ENCODE measurements around the gene NFS1. TPM values are rescaled to one million over a fixed set of nuclear protein-coding genes. Genes with fewer than 3 reads are reported as not detected.
"Not testable (repeated sequence)": the region's sequence is repeated elsewhere in the genome, so short reads cannot be mapped to it uniquely, and the experiment has no call there.

Gene NFS1
- total RNA-seq, 1 experiment from 2014 or later, result 44.6 TPM

DNA sequence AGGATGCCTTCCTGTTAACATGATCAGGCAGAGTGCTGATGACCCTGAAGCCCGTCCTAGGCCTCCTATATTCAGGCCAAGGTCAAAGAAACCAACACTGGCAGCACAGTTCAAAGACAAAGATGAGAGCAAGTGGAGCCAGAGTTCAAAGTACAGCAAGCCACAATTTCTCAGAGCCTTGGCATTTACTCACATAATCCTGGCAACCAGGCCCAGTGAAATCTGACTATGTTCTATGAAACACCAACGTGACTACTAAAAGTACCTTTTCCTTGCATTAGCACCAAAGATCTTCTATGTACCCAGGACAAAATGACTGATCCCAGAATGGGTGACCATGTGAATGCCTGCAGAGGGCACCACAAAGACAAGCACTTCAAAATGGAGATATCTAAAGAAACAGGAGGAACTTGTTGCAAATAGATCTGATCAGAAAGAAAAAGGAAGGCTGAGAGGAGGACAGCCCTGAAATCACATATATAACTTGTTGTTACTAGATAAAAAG, 3.9 kb downstream of the NFS1 start:
- Mint-ChIP-seq H3K4me3 (ENCODE audit: low read depth, unreplicated experiment) (no peak overlapping the region), H3K9me3 (ENCODE audit: low read depth, unreplicated experiment) (no peaks in the 10 kb centered on the region), H3K27ac (ENCODE audit: unreplicated experiment) (no peak overlapping the region), H3K36me3 (ENCODE audit: insufficient read depth, unreplicated experiment) (peaks cover 41% of the 10 kb centered on the region), H3K27me3 (ENCODE audit: unreplicated experiment) (no peaks in the 10 kb centered on the region), H3K4me1 (ENCODE audit: low read depth, unreplicated experiment) (peaks cover 19% of the 10 kb centered on the region)
- DNase-seq, result no peak
- TF ChIP-seq, protein P1, sequence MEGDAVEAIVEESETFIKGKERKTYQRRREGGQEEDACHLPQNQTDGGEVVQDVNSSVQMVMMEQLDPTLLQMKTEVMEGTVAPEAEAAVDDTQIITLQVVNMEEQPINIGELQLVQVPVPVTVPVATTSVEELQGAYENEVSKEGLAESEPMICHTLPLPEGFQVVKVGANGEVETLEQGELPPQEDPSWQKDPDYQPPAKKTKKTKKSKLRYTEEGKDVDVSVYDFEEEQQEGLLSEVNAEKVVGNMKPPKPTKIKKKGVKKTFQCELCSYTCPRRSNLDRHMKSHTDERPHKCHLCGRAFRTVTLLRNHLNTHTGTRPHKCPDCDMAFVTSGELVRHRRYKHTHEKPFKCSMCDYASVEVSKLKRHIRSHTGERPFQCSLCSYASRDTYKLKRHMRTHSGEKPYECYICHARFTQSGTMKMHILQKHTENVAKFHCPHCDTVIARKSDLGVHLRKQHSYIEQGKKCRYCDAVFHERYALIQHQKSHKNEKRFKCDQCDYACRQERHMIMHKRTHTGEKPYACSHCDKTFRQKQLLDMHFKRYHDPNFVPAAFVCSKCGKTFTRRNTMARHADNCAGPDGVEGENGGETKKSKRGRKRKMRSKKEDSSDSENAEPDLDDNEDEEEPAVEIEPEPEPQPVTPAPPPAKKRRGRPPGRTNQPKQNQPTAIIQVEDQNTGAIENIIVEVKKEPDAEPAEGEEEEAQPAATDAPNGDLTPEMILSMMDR (IDR thresholded peaks at IDR 0.05; ENCODE audit: unreplicated experiment), result no peak
- BruUV-seq (replicated peaks), result no TSS peak
- intact Hi-C loops (cut with micrococcal nuclease; ENCODE audit: unreplicated experiment), result loop anchor here (5.0 kb wide), 1 partner anchor 183 kb away; no protein-coding TSS in a partner anchor
- CTCF ChIA-PET, result no interaction called here

DNA sequence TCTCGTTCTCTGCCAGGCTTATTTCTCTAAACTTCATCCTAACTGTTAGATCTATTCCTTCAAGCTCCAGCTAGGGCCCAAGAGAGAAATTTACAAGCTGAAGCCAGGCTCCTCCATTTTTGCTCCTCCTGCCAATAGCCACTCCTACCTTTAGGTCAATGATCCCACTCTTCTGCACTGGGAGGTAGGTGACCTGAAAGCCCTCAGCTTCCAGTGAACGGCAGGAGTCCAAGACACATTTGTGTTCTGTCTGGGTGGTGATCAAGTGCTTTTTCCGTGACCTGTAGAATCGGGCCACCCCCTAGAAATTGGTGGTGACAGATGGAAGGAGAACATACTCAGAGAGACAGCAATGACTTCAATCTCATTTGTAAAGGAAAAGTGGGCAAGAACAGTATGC, 8.9 kb downstream of the NFS1 start:
- no peaks in the 10 kb centered on the region for H3K27me3 Mint-ChIP-seq (ENCODE audit: unreplicated experiment)
- H3K4me1 Mint-ChIP-seq (ENCODE audit: low read depth, unreplicated experiment), result no peaks in the 10 kb centered on the region
- CTCF ChIA-PET, result no interaction called here
- intact Hi-C loops (cut with micrococcal nuclease; ENCODE audit: unreplicated experiment), result no loop called here
- H3K4me3 Mint-ChIP-seq (ENCODE audit: low read depth, unreplicated experiment), result no peak overlapping the region
- DNase-seq, result no peak
- TF ChIP-seq, protein P1 (IDR thresholded peaks at IDR 0.05; ENCODE audit: unreplicated experiment), result no peak
- H3K36me3 Mint-ChIP-seq (ENCODE audit: insufficient read depth, unreplicated experiment), result peaks cover 37% of the 10 kb centered on the region
- no TSS peak for BruUV-seq (replicated peaks)
- peaks cover 6% of the 10 kb centered on the region for H3K9me3 Mint-ChIP-seq (ENCODE audit: low read depth, unreplicated experiment)
- H3K27ac Mint-ChIP-seq (ENCODE audit: unreplicated experiment), result no peak overlapping the region

DNA sequence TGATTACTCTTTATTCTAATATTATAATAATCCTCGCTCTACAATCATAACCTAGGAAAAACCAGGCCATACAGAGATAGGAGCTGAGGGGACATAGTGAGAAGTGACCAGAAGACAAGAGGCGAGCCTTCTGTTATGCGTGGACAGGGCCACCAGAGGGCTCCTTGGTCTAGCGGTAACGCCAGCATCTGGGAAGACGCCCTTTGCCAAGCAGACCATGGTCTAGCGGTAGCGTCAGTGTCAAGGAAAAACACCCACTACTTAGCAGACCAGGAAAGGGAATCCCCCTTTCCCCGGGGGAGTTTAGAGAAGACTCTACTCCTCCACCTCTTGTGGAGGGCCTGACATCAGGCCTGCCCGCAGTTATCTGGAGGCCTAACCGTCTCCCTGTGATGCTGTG, 12.3 kb downstream of the NFS1 start:
- DNase-seq, result peak; percentile 20
- H3K4me1 Mint-ChIP-seq (ENCODE audit: low read depth, unreplicated experiment); intact Hi-C loops (cut with micrococcal nuclease; ENCODE audit: unreplicated experiment); H3K4me3 Mint-ChIP-seq (ENCODE audit: low read depth, unreplicated experiment); H3K9me3 Mint-ChIP-seq (ENCODE audit: low read depth, unreplicated experiment); H3K27me3 Mint-ChIP-seq (ENCODE audit: unreplicated experiment); BruUV-seq (replicated peaks); H3K27ac Mint-ChIP-seq (ENCODE audit: unreplicated experiment): not testable (repeated sequence)
- CTCF ChIA-PET, result interaction anchor here (0.6 to 0.7 kb wide), 2 partner anchors 13 to 144 kb away, joined by 3 read pairs; partner anchors contain the start of genes NFS1 and ROMO1
- peaks cover 26% of the 10 kb centered on the region for H3K36me3 Mint-ChIP-seq (ENCODE audit: insufficient read depth, unreplicated experiment)

DNA sequence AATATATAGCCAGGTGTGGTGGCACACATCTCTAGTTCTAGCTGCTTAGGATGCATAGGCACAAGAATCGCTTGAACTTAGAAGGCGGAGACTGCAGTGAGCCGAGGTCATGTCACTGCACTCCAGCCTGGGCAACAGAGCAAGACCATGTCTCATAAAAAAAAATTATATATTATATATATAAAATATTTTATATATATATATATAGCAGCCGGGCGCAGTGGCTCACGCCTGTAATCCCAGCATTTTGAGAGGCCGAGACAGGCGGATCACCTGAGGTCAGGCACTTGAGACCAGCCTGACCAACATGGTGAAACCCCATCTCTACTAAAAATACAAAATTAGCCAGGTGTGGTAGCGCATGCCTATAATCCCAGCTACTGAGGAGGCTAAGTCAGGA, 13.8 kb downstream of the NFS1 start:
- intact Hi-C loops (cut with micrococcal nuclease; ENCODE audit: unreplicated experiment); CTCF ChIA-PET; H3K9me3 Mint-ChIP-seq (ENCODE audit: low read depth, unreplicated experiment): not testable (repeated sequence)

DNA sequence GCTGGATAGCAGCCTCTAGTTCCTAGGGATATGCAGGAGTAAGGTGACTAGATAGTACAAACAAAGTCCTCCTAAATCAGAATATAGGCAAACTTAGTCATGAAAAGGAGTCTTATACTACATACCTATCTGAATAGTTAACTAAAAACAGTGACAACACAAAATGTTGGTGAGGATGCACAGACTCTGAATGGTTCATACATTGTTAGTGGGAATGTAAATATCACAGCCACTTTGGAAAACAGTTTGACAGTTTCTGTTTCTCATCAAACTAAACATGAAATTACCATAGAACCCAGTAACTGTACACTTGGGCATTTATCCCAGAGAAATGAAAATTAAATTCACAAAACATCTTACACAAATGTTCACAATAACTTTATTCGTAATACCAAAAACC, 17.2 kb downstream of the NFS1 start:
- H3K9me3 Mint-ChIP-seq (ENCODE audit: low read depth, unreplicated experiment), result no peaks in the 10 kb centered on the region
- intact Hi-C loops (cut with micrococcal nuclease; ENCODE audit: unreplicated experiment), result no loop called here
- H3K4me3 Mint-ChIP-seq (ENCODE audit: low read depth, unreplicated experiment), result no peak overlapping the region
- TF ChIP-seq, protein P1 (IDR thresholded peaks at IDR 0.05; ENCODE audit: unreplicated experiment), result no peak
- CTCF ChIA-PET, result no interaction called here
- peaks cover 13% of the 10 kb centered on the region for H3K36me3 Mint-ChIP-seq (ENCODE audit: insufficient read depth, unreplicated experiment)
- DNase-seq, result no peak
- H3K27ac Mint-ChIP-seq (ENCODE audit: unreplicated experiment), result no peak overlapping the region
- H3K27me3 Mint-ChIP-seq (ENCODE audit: unreplicated experiment), result no peaks in the 10 kb centered on the region
- no peaks in the 10 kb centered on the region for H3K4me1 Mint-ChIP-seq (ENCODE audit: low read depth, unreplicated experiment)
- BruUV-seq (replicated peaks), result no TSS peak

More for the DNA sequence above, 13.8 kb downstream of the NFS1 start:
- BruUV-seq (replicated peaks); H3K4me3 Mint-ChIP-seq (ENCODE audit: low read depth, unreplicated experiment); H3K27me3 Mint-ChIP-seq (ENCODE audit: unreplicated experiment); DNase-seq; H3K27ac Mint-ChIP-seq (ENCODE audit: unreplicated experiment); H3K4me1 Mint-ChIP-seq (ENCODE audit: low read depth, unreplicated experiment): not testable (repeated sequence)
- peaks cover 19% of the 10 kb centered on the region for H3K36me3 Mint-ChIP-seq (ENCODE audit: insufficient read depth, unreplicated experiment)

Measured in Calu3 (cell line).